Measurements from ENCODE around the gene TMEFF1. TPM values are rescaled to one million over a fixed set of nuclear protein-coding genes. Genes with fewer than 3 reads are reported as not detected.

Gene TMEFF1
- total RNA-seq, 1 experiment from 2014 or later: 1.7 TPM

- DNase-seq: no peak
- H3K4me1 Mint-ChIP-seq (ENCODE audit: low read depth, unreplicated experiment): no peaks in the 10 kb centered on the region
- no peaks in the 10 kb centered on the region for H3K27me3 Mint-ChIP-seq (ENCODE audit: unreplicated experiment)
- TF ChIP-seq, protein P1, sequence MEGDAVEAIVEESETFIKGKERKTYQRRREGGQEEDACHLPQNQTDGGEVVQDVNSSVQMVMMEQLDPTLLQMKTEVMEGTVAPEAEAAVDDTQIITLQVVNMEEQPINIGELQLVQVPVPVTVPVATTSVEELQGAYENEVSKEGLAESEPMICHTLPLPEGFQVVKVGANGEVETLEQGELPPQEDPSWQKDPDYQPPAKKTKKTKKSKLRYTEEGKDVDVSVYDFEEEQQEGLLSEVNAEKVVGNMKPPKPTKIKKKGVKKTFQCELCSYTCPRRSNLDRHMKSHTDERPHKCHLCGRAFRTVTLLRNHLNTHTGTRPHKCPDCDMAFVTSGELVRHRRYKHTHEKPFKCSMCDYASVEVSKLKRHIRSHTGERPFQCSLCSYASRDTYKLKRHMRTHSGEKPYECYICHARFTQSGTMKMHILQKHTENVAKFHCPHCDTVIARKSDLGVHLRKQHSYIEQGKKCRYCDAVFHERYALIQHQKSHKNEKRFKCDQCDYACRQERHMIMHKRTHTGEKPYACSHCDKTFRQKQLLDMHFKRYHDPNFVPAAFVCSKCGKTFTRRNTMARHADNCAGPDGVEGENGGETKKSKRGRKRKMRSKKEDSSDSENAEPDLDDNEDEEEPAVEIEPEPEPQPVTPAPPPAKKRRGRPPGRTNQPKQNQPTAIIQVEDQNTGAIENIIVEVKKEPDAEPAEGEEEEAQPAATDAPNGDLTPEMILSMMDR (IDR thresholded peaks at IDR 0.05; ENCODE audit: unreplicated experiment): no peak
- H3K36me3 Mint-ChIP-seq (ENCODE audit: insufficient read depth, unreplicated experiment): no peaks in the 10 kb centered on the region
- no peak overlapping the region for H3K27ac Mint-ChIP-seq (ENCODE audit: unreplicated experiment)
- no peaks in the 10 kb centered on the region for H3K9me3 Mint-ChIP-seq (ENCODE audit: low read depth, unreplicated experiment)
- H3K4me3 Mint-ChIP-seq (ENCODE audit: low read depth, unreplicated experiment): no peak overlapping the region
- BruUV-seq (replicated peaks): no TSS peak
- intact Hi-C loops (cut with micrococcal nuclease; ENCODE audit: unreplicated experiment): no loop called here
- CTCF ChIA-PET: interaction anchor here (0.6 kb wide), 1 partner anchor 13 kb away, joined by 3 read pairs; no protein-coding TSS in a partner anchor
Measured at GRCh38 chr9:100540327-100540726, 67.4 kb downstream of the TMEFF1 start.

- no peak overlapping the region for H3K4me3 Mint-ChIP-seq (ENCODE audit: low read depth, unreplicated experiment)
- H3K36me3 Mint-ChIP-seq (ENCODE audit: insufficient read depth, unreplicated experiment): no peaks in the 10 kb centered on the region
- no peak overlapping the region for H3K27ac Mint-ChIP-seq (ENCODE audit: unreplicated experiment)
- no peaks in the 10 kb centered on the region for H3K9me3 Mint-ChIP-seq (ENCODE audit: low read depth, unreplicated experiment)
- TF ChIP-seq, protein P1 (IDR thresholded peaks at IDR 0.05; ENCODE audit: unreplicated experiment): no peak
- CTCF ChIA-PET: no interaction called here
- no peak for DNase-seq
- intact Hi-C loops (cut with micrococcal nuclease; ENCODE audit: unreplicated experiment): no loop called here
- no peaks in the 10 kb centered on the region for H3K4me1 Mint-ChIP-seq (ENCODE audit: low read depth, unreplicated experiment)
- no peaks in the 10 kb centered on the region for H3K27me3 Mint-ChIP-seq (ENCODE audit: unreplicated experiment)
- BruUV-seq (replicated peaks): no TSS peak
Measured at GRCh38 chr9:100549048-100549447, 76.1 kb downstream of the TMEFF1 start.

DNA sequence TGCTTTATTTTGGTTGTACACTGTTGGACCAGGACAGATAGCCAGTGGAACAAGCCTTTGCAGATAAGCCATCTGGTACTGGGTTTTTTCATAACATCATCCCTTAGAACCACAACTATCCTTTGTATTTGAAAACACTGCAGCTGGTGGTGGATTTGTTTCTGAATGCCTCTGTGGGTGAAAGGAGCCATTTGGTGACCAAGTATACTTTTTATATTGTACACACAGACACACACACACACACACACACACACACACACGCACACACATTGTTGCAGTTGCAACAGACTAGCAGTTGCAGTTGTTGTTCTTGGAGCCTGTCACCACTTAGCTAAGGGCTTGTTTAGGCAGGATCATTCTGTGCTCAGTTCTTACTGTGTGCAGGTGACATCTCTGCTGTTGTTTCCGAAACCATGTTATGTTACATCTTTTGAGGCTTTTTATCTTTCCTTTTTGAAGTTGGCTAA, 82.0 kb downstream of the TMEFF1 start:
- CTCF ChIA-PET: no interaction called here
- no peaks in the 10 kb centered on the region for H3K4me1 Mint-ChIP-seq (ENCODE audit: low read depth, unreplicated experiment)
- DNase-seq: no peak
- H3K36me3 Mint-ChIP-seq (ENCODE audit: insufficient read depth, unreplicated experiment): no peaks in the 10 kb centered on the region
- H3K27me3 Mint-ChIP-seq (ENCODE audit: unreplicated experiment): no peaks in the 10 kb centered on the region
- TF ChIP-seq, protein P1 (IDR thresholded peaks at IDR 0.05; ENCODE audit: unreplicated experiment): no peak
- H3K27ac Mint-ChIP-seq (ENCODE audit: unreplicated experiment): no peak overlapping the region
- intact Hi-C loops (cut with micrococcal nuclease; ENCODE audit: unreplicated experiment): no loop called here
- H3K9me3 Mint-ChIP-seq (ENCODE audit: low read depth, unreplicated experiment): no peaks in the 10 kb centered on the region
- no peak overlapping the region for H3K4me3 Mint-ChIP-seq (ENCODE audit: low read depth, unreplicated experiment)
- BruUV-seq (replicated peaks): no TSS peak

- intact Hi-C loops (cut with micrococcal nuclease; ENCODE audit: unreplicated experiment): no loop called here
- Mint-ChIP-seq H3K4me3 (ENCODE audit: low read depth, unreplicated experiment) (no peak overlapping the region), H3K9me3 (ENCODE audit: low read depth, unreplicated experiment) (no peaks in the 10 kb centered on the region), H3K36me3 (ENCODE audit: insufficient read depth, unreplicated experiment) (no peaks in the 10 kb centered on the region), H3K4me1 (ENCODE audit: low read depth, unreplicated experiment) (no peaks in the 10 kb centered on the region), H3K27me3 (ENCODE audit: unreplicated experiment) (no peaks in the 10 kb centered on the region), H3K27ac (ENCODE audit: unreplicated experiment) (no peak overlapping the region)
- CTCF ChIA-PET: no interaction called here
- TF ChIP-seq, protein P1 (IDR thresholded peaks at IDR 0.05; ENCODE audit: unreplicated experiment): no peak
- no peak for DNase-seq
- BruUV-seq (replicated peaks): no TSS peak
Measured at GRCh38 chr9:100555471-100555870, 82.5 kb downstream of the TMEFF1 start.
